C4-2B (cell line): Measurements from ENCODE around the gene DIPK1C.

Experiments
- ZFX ChIP-seq: fragments of 450-650 bp; IDR thresholded peaks from 2 replicates; pipeline ENCODE4 v1.6.1; 2017
- TF ChIP-seq, protein P1 (sequence below): fragments of 450-650 bp; conservative IDR thresholded peaks from 2 replicates; pipeline ENCODE4 v1.5.1; 2017; ENCODE audit warnings: mild to moderate bottlenecking

DNA sequence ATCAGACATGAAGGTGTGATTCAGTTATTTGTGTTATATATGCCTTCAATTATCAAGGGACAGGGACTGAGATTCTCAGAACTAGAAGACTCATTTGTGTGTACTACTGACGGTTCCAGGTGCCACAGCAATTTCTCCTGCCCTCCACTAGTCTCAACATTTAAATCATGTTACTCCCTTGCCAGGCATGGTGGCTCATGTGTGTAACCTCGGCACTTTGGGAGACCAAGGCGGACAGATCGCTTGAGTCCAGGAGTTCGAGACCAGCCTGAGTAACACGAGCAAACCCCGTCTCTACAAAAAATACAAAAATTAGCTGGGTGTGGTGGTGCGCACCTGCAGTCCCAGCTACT, 40.2 kb upstream of the DIPK1C start:
- TF ChIP-seq, protein P1, sequence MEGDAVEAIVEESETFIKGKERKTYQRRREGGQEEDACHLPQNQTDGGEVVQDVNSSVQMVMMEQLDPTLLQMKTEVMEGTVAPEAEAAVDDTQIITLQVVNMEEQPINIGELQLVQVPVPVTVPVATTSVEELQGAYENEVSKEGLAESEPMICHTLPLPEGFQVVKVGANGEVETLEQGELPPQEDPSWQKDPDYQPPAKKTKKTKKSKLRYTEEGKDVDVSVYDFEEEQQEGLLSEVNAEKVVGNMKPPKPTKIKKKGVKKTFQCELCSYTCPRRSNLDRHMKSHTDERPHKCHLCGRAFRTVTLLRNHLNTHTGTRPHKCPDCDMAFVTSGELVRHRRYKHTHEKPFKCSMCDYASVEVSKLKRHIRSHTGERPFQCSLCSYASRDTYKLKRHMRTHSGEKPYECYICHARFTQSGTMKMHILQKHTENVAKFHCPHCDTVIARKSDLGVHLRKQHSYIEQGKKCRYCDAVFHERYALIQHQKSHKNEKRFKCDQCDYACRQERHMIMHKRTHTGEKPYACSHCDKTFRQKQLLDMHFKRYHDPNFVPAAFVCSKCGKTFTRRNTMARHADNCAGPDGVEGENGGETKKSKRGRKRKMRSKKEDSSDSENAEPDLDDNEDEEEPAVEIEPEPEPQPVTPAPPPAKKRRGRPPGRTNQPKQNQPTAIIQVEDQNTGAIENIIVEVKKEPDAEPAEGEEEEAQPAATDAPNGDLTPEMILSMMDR, result no peak
- no peak for TF ChIP-seq ZFX
